ENCODE data around the gene STARD6.

The STARD6 gene

DNA sequence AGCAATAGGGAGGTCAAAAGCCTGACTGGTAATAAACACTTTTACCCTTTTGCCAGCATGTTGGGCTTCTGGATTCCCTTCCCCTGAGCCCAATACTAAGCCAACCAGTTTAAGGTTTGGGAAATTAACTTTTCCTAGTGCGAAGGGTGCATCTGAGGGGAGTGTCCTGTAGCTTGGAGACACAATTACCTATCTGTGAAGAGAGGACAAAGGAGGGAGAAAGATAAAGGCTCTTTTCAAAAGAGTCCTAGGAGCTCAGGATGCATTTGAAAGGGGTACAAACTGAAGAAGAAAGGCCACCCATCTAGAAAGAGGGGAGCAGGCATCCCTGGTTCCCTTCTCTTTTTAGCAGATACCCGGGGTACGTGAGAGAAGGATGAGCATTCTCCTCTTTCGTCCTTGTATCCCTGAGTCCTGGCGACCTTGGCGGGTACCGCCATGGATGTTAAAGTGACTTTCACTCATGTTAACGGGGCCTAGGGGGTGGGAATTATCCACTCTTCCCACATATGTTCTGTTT lies 25.1 kb upstream of the STARD6 start:
- no peak overlapping the region for H3K4me3 Mint-ChIP-seq
- no peak for DNase-seq
- TF ChIP-seq, protein P1, sequence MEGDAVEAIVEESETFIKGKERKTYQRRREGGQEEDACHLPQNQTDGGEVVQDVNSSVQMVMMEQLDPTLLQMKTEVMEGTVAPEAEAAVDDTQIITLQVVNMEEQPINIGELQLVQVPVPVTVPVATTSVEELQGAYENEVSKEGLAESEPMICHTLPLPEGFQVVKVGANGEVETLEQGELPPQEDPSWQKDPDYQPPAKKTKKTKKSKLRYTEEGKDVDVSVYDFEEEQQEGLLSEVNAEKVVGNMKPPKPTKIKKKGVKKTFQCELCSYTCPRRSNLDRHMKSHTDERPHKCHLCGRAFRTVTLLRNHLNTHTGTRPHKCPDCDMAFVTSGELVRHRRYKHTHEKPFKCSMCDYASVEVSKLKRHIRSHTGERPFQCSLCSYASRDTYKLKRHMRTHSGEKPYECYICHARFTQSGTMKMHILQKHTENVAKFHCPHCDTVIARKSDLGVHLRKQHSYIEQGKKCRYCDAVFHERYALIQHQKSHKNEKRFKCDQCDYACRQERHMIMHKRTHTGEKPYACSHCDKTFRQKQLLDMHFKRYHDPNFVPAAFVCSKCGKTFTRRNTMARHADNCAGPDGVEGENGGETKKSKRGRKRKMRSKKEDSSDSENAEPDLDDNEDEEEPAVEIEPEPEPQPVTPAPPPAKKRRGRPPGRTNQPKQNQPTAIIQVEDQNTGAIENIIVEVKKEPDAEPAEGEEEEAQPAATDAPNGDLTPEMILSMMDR (IDR thresholded peaks at IDR 0.05) = no peak

DNA sequence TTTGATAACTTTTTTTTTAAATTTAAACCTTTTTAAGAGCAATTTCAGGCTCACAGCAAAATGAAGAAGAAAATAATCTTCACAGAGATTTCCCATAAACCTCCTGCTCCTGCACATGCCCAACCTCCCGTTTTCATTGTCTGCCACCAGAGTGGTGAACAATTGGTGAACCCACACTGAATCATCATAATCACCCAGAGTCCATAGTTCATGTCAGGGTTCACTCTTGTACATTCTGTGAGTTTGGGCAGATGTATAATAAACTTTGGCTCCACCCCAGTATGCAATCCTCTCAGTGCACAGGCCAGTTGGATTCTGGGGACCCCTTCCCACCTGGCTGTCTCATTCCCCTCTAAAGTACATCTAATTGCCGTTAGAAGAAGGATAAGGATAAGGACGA lies 24.4 kb upstream of the STARD6 start:
- Mint-ChIP-seq H3K36me3 (ENCODE audit: low read depth) (peaks cover 50% of the 10 kb centered on the region), H3K4me3 (no peak overlapping the region), H3K27me3 (ENCODE audit: low read depth, poor library complexity) (no peaks in the 10 kb centered on the region), H3K27ac (peak overlapping the region; percentile 12), H3K9me3 (peaks cover 17% of the 10 kb centered on the region), H3K4me1 (peaks cover 15% of the 10 kb centered on the region)
- no peak for DNase-seq
- TF ChIP-seq, protein P1 (IDR thresholded peaks at IDR 0.05) = no peak

More for the DNA sequence above, 25.1 kb upstream of the STARD6 start:
- H3K27me3 Mint-ChIP-seq (ENCODE audit: low read depth, poor library complexity) = no peaks in the 10 kb centered on the region
- peaks cover 50% of the 10 kb centered on the region for H3K36me3 Mint-ChIP-seq (ENCODE audit: low read depth)
- peaks cover 22% of the 10 kb centered on the region for H3K9me3 Mint-ChIP-seq
- H3K4me1 Mint-ChIP-seq = peaks cover 15% of the 10 kb centered on the region
- no peak overlapping the region for H3K27ac Mint-ChIP-seq

DNA sequence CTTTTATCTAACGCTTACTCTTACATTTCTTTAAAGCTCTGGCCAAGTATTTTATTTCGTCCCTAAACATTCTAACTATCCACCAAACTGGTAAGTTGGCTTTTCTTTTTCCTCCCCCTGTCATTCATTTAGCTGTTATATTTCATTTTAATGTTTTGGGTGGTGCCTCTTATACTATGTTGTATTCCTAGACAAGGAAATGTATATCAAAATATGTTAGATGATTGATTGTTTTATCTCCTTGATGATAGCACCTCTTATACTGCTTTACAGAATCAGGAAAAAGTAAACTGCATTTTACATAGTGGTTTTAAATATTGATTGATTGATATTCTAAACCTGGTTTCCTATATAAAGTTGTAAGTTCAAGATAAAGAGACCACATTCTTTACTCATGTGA lies 24.0 kb upstream of the STARD6 start:
- Mint-ChIP-seq H3K4me1 (peaks cover 11% of the 10 kb centered on the region), H3K4me3 (no peak overlapping the region), H3K9me3 (peaks cover 14% of the 10 kb centered on the region), H3K27ac (no peak overlapping the region), H3K27me3 (ENCODE audit: low read depth, poor library complexity) (no peaks in the 10 kb centered on the region), H3K36me3 (ENCODE audit: low read depth) (peaks cover 50% of the 10 kb centered on the region)
- DNase-seq = no peak
- TF ChIP-seq, protein P1 (IDR thresholded peaks at IDR 0.05) = no peak

DNA sequence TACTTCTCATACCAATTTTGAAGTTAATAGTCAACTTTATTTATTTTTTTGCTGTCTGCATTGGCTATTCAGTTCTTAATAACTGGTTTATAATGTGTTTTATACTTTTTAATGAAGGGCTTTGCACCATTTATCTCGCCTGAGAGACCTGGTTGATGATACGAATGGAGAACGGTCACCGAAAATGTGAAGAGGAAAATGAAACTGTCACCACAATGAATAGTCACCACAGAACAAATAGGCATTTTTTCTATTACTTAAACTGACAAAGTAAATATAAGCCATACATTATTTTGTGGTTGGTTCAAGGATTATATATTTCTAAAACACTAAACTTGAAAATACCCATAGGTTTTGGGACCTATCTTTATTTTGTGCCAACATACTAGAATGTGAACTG lies 20.4 kb upstream of the STARD6 start:
- H3K36me3 Mint-ChIP-seq (ENCODE audit: low read depth) = peaks cover 56% of the 10 kb centered on the region
- DNase-seq = no peak
- no peak overlapping the region for H3K27ac Mint-ChIP-seq
- no peak overlapping the region for H3K4me3 Mint-ChIP-seq
- no peaks in the 10 kb centered on the region for H3K27me3 Mint-ChIP-seq (ENCODE audit: low read depth, poor library complexity)
- TF ChIP-seq, protein P1 (IDR thresholded peaks at IDR 0.05) = no peak
- H3K9me3 Mint-ChIP-seq = no peaks in the 10 kb centered on the region
- H3K4me1 Mint-ChIP-seq = no peaks in the 10 kb centered on the region

DNA sequence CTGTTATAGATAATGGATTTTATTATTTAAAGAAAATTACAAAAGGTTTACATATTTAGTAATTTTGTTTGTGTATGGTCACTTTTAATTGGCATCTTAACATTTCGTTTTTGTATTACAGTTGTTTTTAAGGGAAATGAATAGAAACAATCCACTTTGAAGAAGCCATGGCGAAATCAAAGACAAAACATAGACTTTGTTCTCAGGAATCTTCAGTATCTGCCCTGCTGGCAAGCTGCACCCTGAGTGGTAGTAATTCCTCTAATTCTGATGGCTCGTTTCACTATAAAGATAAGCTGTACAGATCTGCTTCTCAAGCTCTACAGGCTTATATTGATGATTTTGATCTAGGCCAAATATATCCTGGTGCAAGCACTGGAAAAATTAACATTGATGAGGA lies 2.7 kb upstream of the STARD6 start:
- H3K27me3 Mint-ChIP-seq (ENCODE audit: low read depth, poor library complexity) = no peaks in the 10 kb centered on the region
- DNase-seq = no peak
- no peak overlapping the region for H3K27ac Mint-ChIP-seq
- H3K4me3 Mint-ChIP-seq = peak overlapping the region; percentile 99
- peaks cover 48% of the 10 kb centered on the region for H3K36me3 Mint-ChIP-seq (ENCODE audit: low read depth)
- TF ChIP-seq, protein P1 (IDR thresholded peaks at IDR 0.05) = no peak
- peaks cover 13% of the 10 kb centered on the region for H3K9me3 Mint-ChIP-seq
- peaks cover 24% of the 10 kb centered on the region for H3K4me1 Mint-ChIP-seq

DNA sequence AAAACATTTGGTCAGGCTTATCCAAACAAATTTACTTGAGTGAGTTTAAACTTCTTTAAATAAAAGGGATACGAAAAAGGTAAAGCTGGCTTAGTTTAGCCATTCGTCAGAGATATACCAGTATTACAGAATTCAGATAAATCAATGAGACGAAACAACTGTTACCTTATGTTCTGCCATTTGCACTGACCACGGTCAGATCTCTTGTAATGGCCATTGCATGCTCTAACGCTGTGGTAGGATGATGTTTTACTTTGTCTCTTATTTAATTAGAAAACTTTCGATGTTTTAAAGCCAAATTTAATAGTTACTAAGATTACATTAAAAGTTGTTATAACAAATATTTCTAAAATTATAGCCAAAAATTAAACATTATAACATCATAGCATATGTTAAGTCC lies 1.6 kb upstream of the STARD6 start:
- H3K9me3 Mint-ChIP-seq = peaks cover 13% of the 10 kb centered on the region
- no peaks in the 10 kb centered on the region for H3K27me3 Mint-ChIP-seq (ENCODE audit: low read depth, poor library complexity)
- peaks cover 36% of the 10 kb centered on the region for H3K36me3 Mint-ChIP-seq (ENCODE audit: low read depth)
- peak overlapping the region; percentile 99 for H3K4me3 Mint-ChIP-seq
- no peak for DNase-seq
- H3K4me1 Mint-ChIP-seq = peaks cover 24% of the 10 kb centered on the region
- TF ChIP-seq, protein P1 (IDR thresholded peaks at IDR 0.05) = no peak
- H3K27ac Mint-ChIP-seq = no peak overlapping the region
